CD1c-positive myeloid dendritic cell (primary cell): ENCODE results near the gene GSTO2.

Source experiments
- DNase-seq: peaks from one replicate; pipeline ENCODE4 v3.0.0-alpha.2; 2016; ENCODE audit errors: extremely low spot score

Gene GSTO2

DNA sequence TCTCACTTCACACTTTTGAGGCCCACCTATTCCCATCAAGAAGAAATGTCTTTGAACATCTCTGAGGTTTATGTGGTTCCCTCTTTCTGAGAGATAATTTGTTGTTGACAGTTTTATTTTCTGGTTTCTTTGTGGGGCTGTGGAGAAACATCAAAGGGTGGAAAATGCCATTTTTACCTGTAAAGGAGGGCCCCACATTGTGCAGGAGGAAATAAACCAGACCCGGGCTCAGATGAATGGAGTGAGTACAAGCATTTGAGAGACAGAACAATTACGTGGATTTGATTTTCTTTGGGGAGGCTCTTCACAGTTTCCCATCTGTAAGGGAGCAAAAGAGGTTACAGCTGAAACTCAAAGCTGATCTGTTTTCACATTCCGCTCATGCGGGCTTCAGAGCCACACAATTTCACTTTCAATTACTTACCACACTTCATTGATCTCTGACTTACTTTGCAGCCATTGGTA lies 39.5 kb downstream of the GSTO2 start:
- DNase-seq = no peak

GRCh38 chr10:104309980-104310978 lies 41.3 kb downstream of the GSTO2 start:
- DNase-seq = no peak

DNA sequence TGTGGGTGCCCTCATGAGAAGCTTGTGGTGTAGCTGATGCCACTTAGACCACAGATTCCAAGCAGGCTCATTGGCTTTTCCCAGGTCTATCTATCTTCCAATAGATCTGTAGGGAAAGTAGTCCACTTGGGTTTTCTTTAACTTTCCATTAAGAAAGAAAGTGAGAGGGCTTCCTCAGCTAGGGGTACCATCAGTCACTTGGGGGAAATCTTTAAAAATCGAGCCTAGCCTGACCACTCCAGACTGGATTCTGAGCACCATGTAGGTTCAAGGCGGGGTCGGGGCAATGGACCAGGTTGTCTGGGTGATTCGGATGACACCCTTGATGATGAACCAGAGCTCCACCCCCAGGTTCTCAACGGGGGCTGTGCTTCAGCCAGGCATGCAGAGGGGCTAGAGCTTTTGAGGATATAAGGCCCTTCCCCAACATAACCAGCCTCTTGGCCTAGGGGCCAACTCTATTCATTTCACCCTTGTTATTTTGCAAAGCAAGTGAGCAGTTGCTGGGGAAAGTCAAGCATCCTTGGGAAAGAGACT lies 42.3 kb downstream of the GSTO2 start:
- DNase-seq = no peak

DNA sequence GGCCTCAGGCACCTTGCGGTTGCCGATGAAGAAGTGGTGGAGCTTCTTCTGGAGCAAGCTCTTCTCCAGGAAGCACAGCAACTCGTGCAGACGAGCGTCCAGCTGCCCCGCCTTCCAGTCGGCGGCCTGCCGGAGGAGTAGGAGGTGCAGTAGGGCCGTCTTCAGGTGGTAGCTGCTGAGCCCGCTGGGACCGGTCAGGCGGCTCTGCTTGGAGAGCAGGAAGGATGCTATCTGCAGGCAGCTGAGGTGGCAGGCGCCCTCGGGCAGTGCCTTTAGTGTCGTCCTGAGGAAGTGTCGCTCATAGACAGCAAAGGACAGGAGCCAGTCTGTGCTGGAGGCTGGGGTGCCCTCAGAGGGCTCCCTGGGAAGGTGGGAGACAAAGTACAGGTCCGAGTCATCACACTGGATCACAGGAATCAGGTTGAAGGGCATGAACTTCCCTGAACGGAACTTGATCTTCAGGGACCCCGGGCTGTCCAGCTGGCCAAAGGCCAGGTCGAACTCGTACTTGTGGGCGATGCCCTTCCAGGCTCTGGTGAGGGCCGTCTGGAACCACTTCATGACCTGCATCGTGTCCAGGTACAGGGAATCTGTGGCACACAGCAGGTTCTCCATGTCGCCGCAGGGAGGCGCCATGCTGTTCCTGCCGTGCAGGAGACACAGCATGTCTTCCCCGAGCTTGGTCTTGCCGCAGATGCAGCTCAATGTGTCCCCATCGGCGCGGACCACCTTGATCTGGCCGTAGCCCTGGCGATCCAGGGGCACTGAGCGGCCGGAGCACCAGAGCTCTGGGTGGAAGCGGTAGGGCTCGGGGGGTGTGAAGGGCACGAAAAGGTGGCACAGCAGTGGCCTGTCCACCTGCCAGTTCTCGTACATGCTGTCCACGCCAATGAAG lies 45.9 kb downstream of the GSTO2 start:
- no peak for DNase-seq

GRCh38 chr10:104315486-104315921 lies 46.5 kb downstream of the GSTO2 start:
- no peak for DNase-seq

DNA sequence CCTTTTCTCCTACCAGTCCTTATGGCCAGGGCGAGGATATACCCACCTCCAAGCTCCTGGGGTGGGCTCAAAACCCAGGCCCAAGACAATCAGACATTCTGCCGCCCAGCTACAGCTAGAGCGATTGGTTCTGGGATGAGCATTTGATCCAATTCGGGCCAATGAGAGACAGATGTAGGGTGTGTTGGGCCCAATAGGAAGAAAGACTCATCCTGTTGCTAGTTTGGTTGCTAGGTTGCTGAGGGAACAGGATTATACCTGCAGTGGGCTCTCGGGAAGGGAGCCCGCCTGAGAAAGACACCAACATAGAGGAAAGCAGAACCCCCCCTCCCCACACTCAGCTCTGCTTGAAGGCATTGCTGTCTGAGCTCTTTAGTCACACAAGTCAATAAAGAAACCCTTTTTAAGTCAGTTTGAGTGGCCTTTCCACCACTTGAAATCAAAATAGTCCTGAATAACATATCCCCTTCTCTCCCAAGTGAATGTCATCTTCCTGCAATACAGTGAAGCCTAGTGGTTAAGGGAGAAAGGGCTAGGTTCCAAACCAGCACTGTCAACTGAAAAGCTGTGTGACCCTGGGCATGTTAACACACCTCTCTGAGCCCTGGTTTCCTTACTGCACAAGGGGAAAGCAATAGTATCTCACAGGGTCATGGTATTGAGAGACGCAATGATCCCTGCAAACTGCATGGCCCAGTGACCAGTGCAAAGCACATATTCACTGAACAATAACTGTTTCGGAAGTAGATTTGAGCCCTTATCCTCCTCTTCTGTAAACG lies 47.5 kb downstream of the GSTO2 start:
- DNase-seq = no peak

DNA sequence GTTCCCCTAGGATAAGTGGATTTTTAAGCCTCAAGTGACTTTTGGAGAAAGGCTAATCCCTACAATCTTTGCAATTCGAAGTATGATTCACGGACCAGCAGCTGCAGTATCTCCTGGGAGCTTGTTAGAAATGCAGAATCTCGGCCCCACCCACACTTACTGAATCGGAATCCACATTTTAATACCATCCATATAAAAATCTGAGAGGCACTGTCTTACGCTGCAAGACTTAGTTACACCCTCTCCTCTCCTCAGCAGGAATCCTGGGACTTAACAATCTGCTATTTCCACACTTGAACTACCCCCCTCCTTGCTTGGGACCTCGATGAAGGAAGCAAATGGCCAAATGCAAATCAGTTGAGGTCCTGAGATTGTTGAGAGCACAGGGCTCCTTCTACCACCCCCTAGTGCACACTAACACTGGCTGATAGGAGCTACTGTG lies 48.3 kb downstream of the GSTO2 start:
- no peak for DNase-seq

- no peak for DNase-seq
Measured at GRCh38 chr10:104317726-104318299, 48.8 kb downstream of the GSTO2 start.

- no peak for DNase-seq
Measured at GRCh38 chr10:104318326-104318725, 49.3 kb downstream of the GSTO2 start.

GRCh38 chr10:104318810-104319741 lies 50.1 kb downstream of the GSTO2 start:
- DNase-seq = peak; percentile 65

- no peak for DNase-seq
Measured at GRCh38 chr10:104321226-104321625, 52.2 kb downstream of the GSTO2 start.

DNA sequence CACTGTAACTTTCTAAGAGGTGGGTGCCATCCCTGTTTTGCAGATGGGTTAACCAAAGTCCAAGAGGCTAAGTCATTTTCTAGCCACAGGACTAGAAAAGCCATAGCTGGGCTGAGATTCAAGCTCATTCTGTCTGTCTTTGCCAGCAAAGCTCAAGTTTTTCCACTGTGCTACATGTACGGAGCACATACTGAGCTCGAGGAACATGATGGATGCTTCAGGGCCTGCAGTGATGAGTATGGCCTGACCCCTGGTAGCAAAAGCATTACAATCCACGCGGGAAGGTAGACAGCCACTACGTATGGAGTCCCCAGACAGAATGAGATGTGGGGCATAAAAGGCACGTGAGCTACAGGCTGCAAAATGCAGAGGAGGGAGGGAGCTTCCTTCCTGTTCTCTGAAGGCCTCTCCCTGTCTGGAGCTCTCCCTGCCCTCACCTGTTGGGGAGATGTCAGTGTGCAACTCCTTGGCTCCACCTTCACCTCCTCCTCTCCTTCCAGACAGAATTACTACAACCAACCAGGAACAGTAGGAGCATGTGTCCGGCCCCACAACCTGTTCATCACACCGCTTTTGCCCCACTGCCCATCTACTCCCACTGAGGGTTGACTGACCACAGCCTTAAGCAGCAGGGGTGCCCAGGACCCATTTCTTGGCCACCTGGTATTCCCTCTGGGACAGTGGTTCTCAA lies 52.9 kb downstream of the GSTO2 start:
- DNase-seq = peak; percentile 14

DNA sequence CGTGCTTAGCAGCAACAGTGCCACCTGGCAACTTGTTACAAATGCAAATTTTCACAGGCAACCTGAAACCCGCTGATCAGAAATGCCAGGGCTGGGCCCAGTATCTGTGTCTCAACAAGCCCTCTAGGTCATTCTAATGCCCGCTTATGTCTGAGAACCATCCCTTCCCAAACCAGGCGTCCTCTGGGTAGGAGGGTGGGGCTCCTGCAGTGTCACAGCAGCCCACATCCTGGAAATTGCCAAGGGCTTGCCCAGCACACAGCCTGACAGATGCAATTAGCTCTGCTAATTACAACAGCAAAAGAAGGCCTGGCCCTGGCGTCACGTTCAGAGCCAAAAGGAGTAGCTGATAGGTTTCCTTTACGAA lies 53.4 kb downstream of the GSTO2 start:
- peak; percentile 20 for DNase-seq

- no peak for DNase-seq
Measured at GRCh38 chr10:104323085-104323484, 54.1 kb downstream of the GSTO2 start.

- peak; percentile 48 for DNase-seq
Measured at GRCh38 chr10:104323760-104324201, 54.8 kb downstream of the GSTO2 start.

DNA sequence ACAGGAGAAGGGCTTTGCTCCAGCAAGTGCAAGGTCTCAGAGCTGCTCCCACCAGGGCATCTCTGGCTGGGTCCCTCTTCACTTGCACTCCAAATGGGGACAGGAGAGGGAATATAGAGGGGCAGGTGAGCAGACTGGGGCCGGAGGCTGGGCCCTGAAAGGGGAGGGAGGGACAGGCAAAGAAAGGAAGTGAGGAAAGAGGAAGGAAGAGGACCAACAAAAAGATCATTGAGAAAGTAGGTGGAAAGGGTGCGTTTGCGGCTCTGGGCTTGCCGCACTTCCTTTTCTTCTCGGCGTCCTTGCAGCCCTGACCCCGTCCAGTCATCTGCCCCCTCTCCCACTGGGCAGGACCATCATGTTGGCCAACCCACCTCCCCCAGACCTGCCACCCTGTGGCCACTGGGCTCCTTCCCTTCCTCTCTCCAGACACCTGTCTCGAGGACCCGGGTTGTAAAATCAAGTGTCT lies 55.3 kb downstream of the GSTO2 start:
- DNase-seq = peak; percentile 81

DNA sequence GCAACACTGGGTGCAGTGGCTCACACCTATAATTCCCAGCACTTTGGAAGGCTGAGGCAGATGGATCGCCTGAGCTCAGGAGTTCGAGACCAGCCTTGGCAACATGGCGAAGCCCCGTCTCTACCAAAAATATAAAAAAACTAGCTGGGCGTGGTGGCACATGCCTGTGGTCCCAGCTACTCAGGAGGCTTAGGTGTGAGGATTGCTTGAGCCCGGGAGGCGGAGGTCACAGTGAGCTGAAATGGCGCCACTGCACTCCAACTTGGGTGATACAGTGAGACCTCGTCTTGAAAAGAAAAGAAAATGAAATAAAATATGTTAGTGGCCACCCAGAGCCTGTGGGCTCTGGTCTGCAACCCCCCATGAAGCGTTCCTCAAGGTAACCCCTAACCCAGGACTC lies 55.9 kb downstream of the GSTO2 start:
- DNase-seq = no peak

DNA sequence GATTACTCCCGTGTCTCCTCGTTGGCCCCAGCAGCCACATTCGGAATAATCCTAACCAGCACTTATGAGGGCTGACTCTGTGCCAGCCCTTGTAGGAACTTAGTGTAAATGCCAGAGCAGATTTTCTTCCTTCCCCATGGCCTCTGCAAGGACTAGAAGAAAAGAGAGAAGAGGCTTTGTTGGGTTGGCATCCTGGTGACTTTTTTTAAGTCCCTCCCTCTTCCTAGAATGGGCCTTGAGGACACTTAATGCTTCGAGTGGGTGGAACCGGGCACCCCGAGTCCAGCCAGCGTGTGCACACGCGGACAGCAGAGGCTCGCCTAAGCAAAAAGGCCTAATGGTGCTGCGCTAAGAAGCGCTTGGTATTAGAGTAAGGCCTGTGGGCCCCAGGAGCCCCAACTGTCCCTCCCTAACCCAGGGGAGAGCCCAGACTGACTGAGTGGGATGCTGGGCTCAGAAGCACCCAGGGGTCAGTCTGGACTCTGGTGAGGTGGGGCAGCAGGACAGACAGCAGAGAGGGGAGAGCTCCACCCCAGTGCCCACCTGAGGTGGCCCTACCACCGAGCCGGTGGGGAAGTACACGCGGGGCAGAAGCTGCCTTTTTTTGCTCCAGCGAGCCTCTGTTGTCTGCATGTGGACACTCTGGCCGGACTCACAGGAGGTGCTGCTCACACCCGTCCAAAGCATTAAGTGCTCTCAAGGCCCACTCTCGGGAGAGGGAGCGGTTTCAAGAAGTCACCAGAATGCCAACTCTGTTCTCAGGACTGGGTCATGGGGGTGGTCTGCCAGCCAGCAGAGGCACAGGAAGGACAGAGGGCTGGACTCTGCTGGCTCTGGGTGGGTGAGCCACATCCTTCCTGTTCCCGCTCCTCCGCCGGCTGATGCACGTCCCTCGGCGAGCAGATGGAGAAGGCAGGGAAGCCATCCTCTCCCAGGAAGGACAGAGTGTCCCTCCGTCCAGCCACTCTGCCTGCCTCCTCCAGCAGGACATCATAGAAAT lies 56.8 kb downstream of the GSTO2 start:
- DNase-seq = peak; percentile 71
